Esophagus squamous epithelium (tissue), 5 donors: ENCODE data around the gene KCNK4. TPM values are rescaled to one million over a fixed set of nuclear protein-coding genes. Genes with fewer than 3 reads are reported as not detected.

Experiments used
- DNase-seq: peaks from one replicate; lab custom pipeline; 2025; lab: John Stamatoyannopoulos, UW
- H3K27ac ChIP-seq, 4 donors: fragments of 200-600 bp; sonication (generic); one replicate each; pipeline ENCODE4 v1.5.1; 2016 to 2019; ENCODE audit warnings: mild to moderate bottlenecking in 1 of 4
- H3K27me3 ChIP-seq, 4 donors: fragments of 200-600 bp; sonication (generic); 1 replicate in 3 of 4; 2 replicates in 1 of 4; pipeline versions ENCODE4 v1.5.1 to v1.6.0; 2017 to 2021; ENCODE audit warnings: antibody characterized with exemption in 1 of 4
- H3K36me3 ChIP-seq, 3 donors: fragments of 200-600 bp; sonication (generic); one replicate each; pipeline ENCODE4 v1.5.1; 2016 to 2019
- H3K4me1 ChIP-seq, 3 donors: fragments of 200-600 bp; sonication (generic); one replicate each; pipeline ENCODE4 v1.5.1; 2017 to 2019
- H3K4me3 ChIP-seq, 4 donors: fragments of 200-600 bp; sonication (generic); 1 replicate in 3 of 4; 2 replicates in 1 of 4; pipeline ENCODE4 v1.5.1; 2016 to 2019; ENCODE audit warnings: mild to moderate bottlenecking in 2 of 4, moderate library complexity in 1 of 4
- H3K9me3 ChIP-seq, 3 donors: fragments of 200-600 bp; sonication (generic); one replicate each; pipeline ENCODE4 v1.5.1; 2016 to 2019
- CTCF ChIP-seq, 6 experiments: fragments of 450-650 bp in 4 of 6; fragments of 200-600 bp in 2 of 6; sonication (generic) in 2 of 6; IDR thresholded peaks; one replicate each; pipeline ENCODE4 v1.5.1; 2016 to 2019; ENCODE audit warnings: antibody characterized with exemption in 6 of 6, mild to moderate bottlenecking in 4 of 6, moderate library complexity in 4 of 6
- POLR2A ChIP-seq, 4 donors: fragments of 450-650 bp; IDR thresholded peaks; one replicate each; pipeline ENCODE4 v1.6.1; 2017; ENCODE audit warnings: antibody characterized with exemption in 4 of 4, mild to moderate bottlenecking in 4 of 4, moderate library complexity in 3 of 4
- WGBS, 2 donors: methylation state at CpG; one replicate each; pipeline ENCODE4 v1.1.5; 2018; 5-methylcytosine and 5-hydroxymethylcytosine counted together
- intact Hi-C: fragments of 100-400 bp; cut with DNase I; formaldehyde crosslinking; loops from one replicate; pipeline ENCODE4 v1.15.0; 2022
- total RNA-seq, 4 donors: library from RNA; depleted of rRNA; stranded (reverse); fragments of >200 nt; gene quantifications; one replicate each; pipeline ENCODE4 v1.1.0, GENCODE V29; 2016
- donor health status: DM: yes; HTN: yes; CAD: no.

KCNK4 gene
- total RNA-seq, result not detected

DNA sequence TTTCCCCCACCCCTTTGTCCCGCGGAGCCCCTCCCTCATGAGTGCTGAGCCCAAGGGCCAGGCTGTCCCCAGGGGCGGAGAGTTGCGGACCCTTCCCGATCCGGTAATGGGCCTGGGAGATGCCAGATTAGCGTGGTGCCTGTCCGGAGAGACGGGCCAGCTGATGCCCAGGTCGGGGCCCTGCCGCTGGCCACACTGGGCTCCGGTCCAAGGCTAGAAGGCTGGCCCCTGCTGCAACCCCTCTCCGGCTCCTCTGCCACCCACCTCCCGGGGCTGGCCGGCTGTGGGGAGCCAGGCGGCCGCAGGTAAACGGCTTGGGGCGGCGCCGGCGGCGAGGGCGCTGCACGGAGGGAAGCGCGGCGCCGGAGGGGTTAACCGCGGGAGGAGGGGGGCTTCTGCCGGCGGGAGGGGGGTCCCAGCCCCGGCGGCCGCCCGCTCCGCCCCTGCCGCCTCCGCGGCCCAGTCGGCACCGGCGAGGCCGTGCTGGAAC, at the start of gene KCNK4:
Gene KCNK4 (plus strand): TSS at position 41 of the 490 bp plus-strand sequence. CDS start 1,717 bp downstream, outside the sequence.
- Histone ChIP-seq H3K9me3 (no peaks in the 10 kb centered on the region), H3K4me1 (peaks cover 16 to 40% (median 24%) of the 10 kb centered on the region in 3 donors), H3K4me3 (peak within 1 kb of the TSS; percentile 23 to 67 (median 37)), H3K27me3 (peaks cover 8 to 65% (median 11%) of the 10 kb centered on the region in 4 donors), H3K36me3 (peaks cover 0 to 10% (median 0%) of the 10 kb centered on the region in 3 donors), H3K27ac (no peak within 1 kb of the TSS)
- no peak for TF ChIP-seq POLR2A (IDR thresholded peaks at IDR 0.05)
- intact Hi-C loops, result no loop called here
- no CpG with 5 or more reads among the region's 45 CpGs for WGBS, 2 donors
- no peak for DNase-seq

DNA sequence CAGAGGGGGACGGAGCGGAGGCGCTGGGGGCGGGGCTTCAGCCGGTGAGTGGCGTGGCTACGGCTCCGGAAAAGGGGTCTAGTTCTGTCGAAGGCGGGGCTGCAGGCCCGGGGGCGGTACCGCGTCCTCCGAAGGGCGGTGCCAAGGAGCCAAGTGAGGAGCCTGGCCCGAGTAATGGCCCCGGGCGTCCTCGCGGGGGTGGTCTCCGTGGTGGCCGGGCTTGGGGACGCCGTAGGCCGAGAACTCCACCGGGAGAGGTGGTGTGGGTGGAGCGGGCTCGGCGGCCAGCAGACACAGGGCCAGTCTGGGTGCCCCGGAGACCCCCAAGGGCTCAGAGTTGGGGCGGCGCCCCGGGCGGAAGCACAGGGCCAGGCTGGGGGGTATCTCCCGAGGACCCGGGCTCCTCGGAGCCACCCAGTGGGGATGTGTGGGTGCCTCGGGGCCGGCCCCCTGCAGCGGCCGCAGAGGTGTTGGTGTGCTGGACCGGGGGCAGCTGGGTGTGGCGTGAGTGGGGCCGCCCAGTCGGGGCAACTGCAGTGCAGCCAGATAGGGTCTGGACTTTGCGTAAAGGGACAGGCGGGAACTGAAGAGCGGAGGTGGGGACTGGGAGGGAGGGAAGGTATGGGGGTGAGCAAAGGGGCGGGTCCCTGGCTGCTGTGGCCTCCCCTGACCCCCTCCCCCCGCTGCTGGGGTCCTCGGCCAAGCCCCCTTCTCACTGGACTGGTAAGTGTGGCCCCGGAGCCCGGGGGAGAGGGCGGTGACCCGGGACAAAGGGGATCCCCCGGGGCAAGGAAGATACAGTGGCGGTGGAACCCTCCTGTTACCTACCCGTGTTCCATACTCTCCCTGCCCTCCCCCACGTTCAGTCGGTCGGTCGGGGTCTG, 49.4 kb upstream of the KCNK4 start:
- Histone ChIP-seq H3K9me3 (no peaks in the 10 kb centered on the region), H3K27me3 (no peaks in the 10 kb centered on the region), H3K36me3 (peaks cover 0 to 51% (median 0%) of the 10 kb centered on the region in 3 donors), H3K27ac (peak overlapping the region; percentile 95 to 100 (median 99)), H3K4me1 (peaks cover 66 to 86% (median 69%) of the 10 kb centered on the region in 3 donors), H3K4me3 (peak overlapping the region; percentile 63 to 95 (median 86))
- WGBS, 2 donors, result 0% methylated on average over 1 to 19 of the region's 63 CpGs
- intact Hi-C loops, result no loop called here
- DNase-seq, result no peak
- TF ChIP-seq CTCF (IDR thresholded peaks at IDR 0.05) (no peak), POLR2A (IDR thresholded peaks at IDR 0.05) (peak in 2 of 4 donors; percentile 66 to 84)

DNA sequence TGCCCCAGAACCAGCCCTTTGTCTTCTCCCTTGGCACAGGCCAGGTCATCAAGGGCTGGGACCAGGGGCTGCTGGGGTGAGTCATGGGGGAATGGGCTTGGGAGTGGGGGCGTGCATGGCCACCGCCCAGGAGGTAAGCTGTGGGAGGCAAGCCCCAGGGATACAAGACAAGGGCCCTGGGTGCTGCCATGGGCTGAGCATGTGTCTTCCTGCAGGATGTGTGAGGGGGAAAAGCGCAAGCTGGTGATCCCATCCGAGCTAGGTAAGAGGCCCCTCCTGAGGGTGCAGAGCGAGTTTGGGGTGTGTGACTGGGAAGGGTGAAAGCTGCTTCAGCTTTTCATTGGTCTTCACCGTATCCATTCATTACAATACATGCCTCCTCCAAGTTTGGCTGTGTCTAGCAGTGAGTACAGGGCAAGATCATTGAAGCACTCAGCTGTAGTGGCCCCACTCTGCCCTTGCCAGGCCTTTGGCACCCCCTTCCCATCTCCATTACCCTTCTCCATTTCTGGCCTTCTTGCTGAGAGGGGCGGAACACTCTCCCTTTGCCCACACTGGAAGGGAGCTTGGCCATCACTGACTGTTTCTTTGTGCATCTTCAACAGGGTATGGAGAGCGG, 47.8 kb upstream of the KCNK4 start:
- H3K4me1 ChIP-seq, result peaks cover 63 to 86% (median 64%) of the 10 kb centered on the region in 3 donors
- DNase-seq, result no peak
- H3K27ac ChIP-seq, result peak overlapping the region; percentile 42 to 100 (median 96)
- peaks cover 0 to 35% (median 0%) of the 10 kb centered on the region in 3 donors for H3K36me3 ChIP-seq
- H3K27me3 ChIP-seq, result no peaks in the 10 kb centered on the region
- intact Hi-C loops, result no loop called here
- H3K9me3 ChIP-seq, result no peaks in the 10 kb centered on the region
- peak overlapping the region in 1 of 4 donors; percentile 63 for H3K4me3 ChIP-seq
- WGBS, 2 donors, result 44 to 47% methylated on average over 2 to 6 of the region's 8 CpGs
- TF ChIP-seq CTCF (IDR thresholded peaks at IDR 0.05) (no peak), POLR2A (IDR thresholded peaks at IDR 0.05) (no peak)

GRCh38 chr11:64244107-64244506, 47.0 kb upstream of the KCNK4 start:
- intact Hi-C loops, result no loop called here
- H3K4me1 ChIP-seq, result peaks cover 55 to 78% (median 62%) of the 10 kb centered on the region in 3 donors
- H3K27me3 ChIP-seq, result no peaks in the 10 kb centered on the region
- peak overlapping the region in 3 of 4 donors; percentile 89 to 100 (median 95) for H3K27ac ChIP-seq
- H3K4me3 ChIP-seq, result no peak overlapping the region
- TF ChIP-seq POLR2A (IDR thresholded peaks at IDR 0.05) (no peak), CTCF (IDR thresholded peaks at IDR 0.05) (no peak)
- WGBS, 2 donors, result 42 to 64% methylated on average over 3 to 4 of the region's 5 CpGs
- H3K36me3 ChIP-seq, result peaks cover 0 to 28% (median 0%) of the 10 kb centered on the region in 3 donors
- H3K9me3 ChIP-seq, result no peaks in the 10 kb centered on the region
- no peak for DNase-seq

GRCh38 chr11:64244966-64245365, 46.1 kb upstream of the KCNK4 start:
- no peaks in the 10 kb centered on the region for H3K27me3 ChIP-seq
- TF ChIP-seq CTCF (IDR thresholded peaks at IDR 0.05), result no peak
- TF ChIP-seq POLR2A (IDR thresholded peaks at IDR 0.05), result no peak
- peak overlapping the region; percentile 89 to 100 (median 92) for H3K27ac ChIP-seq
- 40% methylated on average over 2 of the region's 6 CpGs; no CpG with 5 or more reads in 1 of the 2 donors for WGBS, 2 donors
- peaks cover 47 to 73% (median 57%) of the 10 kb centered on the region in 3 donors for H3K4me1 ChIP-seq
- no peaks in the 10 kb centered on the region for H3K9me3 ChIP-seq
- no peak for DNase-seq
- intact Hi-C loops, result no loop called here
- peaks cover 0 to 26% (median 0%) of the 10 kb centered on the region in 3 donors for H3K36me3 ChIP-seq
- peak overlapping the region; percentile 46 to 88 (median 83) for H3K4me3 ChIP-seq
